Measurements from ENCODE around the gene FN3KRP.

Gene FN3KRP

GRCh38 chr17:82710499-82711232 is 5.8 kb upstream of the FN3KRP start:
- Histone ChIP-seq H3K27ac (ENCODE audit: poor library complexity, severe bottlenecking) (no peak overlapping the region), H3K9me3 (ENCODE audit: severe bottlenecking) (no peaks in the 10 kb centered on the region), H3K36me3 (ENCODE audit: low read depth) (no peaks in the 10 kb centered on the region), H3K4me3 (ENCODE audit: severe bottlenecking) (no peak overlapping the region), H3K27me3 (ENCODE audit: insufficient read depth, poor library complexity, severe bottlenecking) (no peaks in the 10 kb centered on the region), H3K4me1 (ENCODE audit: insufficient read depth, poor library complexity, severe bottlenecking) (peaks cover 2% of the 10 kb centered on the region)
- no peak for DNase-seq (ENCODE audit: low spot score)
- no peak for ATAC-seq (ENCODE audit: low read depth)
- no peak for TF ChIP-seq CTCF (IDR thresholded peaks at IDR 0.05; ENCODE audit: poor library complexity, severe bottlenecking)

GRCh38 chr17:82713071-82713723 is 3.3 kb upstream of the FN3KRP start:
- no peaks in the 10 kb centered on the region for H3K9me3 ChIP-seq (ENCODE audit: severe bottlenecking)
- no peaks in the 10 kb centered on the region for H3K27me3 ChIP-seq (ENCODE audit: insufficient read depth, poor library complexity, severe bottlenecking)
- peaks cover 5% of the 10 kb centered on the region for H3K4me1 ChIP-seq (ENCODE audit: insufficient read depth, poor library complexity, severe bottlenecking)
- no peak overlapping the region for H3K4me3 ChIP-seq (ENCODE audit: severe bottlenecking)
- no peak for DNase-seq (ENCODE audit: low spot score)
- no peaks in the 10 kb centered on the region for H3K36me3 ChIP-seq (ENCODE audit: low read depth)
- TF ChIP-seq CTCF (IDR thresholded peaks at IDR 0.05; ENCODE audit: poor library complexity, severe bottlenecking) = no peak
- ATAC-seq (ENCODE audit: low read depth) = no peak
- H3K27ac ChIP-seq (ENCODE audit: poor library complexity, severe bottlenecking) = no peak overlapping the region

GRCh38 chr17:82718986-82719685 is 2.6 kb downstream of the FN3KRP start:
- no peak overlapping the region for H3K4me3 ChIP-seq (ENCODE audit: severe bottlenecking)
- peaks cover 48% of the 10 kb centered on the region for H3K36me3 ChIP-seq (ENCODE audit: low read depth)
- peaks cover 5% of the 10 kb centered on the region for H3K4me1 ChIP-seq (ENCODE audit: insufficient read depth, poor library complexity, severe bottlenecking)
- no peak for ATAC-seq (ENCODE audit: low read depth)
- no peak for DNase-seq (ENCODE audit: low spot score)
- no peaks in the 10 kb centered on the region for H3K9me3 ChIP-seq (ENCODE audit: severe bottlenecking)
- TF ChIP-seq CTCF (IDR thresholded peaks at IDR 0.05; ENCODE audit: poor library complexity, severe bottlenecking) = no peak
- H3K27me3 ChIP-seq (ENCODE audit: insufficient read depth, poor library complexity, severe bottlenecking) = no peaks in the 10 kb centered on the region
- H3K27ac ChIP-seq (ENCODE audit: poor library complexity, severe bottlenecking) = no peak overlapping the region

GRCh38 chr17:82720204-82720603 is 3.7 kb downstream of the FN3KRP start:
- Histone ChIP-seq H3K4me1 (ENCODE audit: insufficient read depth, poor library complexity, severe bottlenecking) (peaks cover 5% of the 10 kb centered on the region), H3K27ac (ENCODE audit: poor library complexity, severe bottlenecking) (no peak overlapping the region), H3K4me3 (ENCODE audit: severe bottlenecking) (no peak overlapping the region), H3K9me3 (ENCODE audit: severe bottlenecking) (no peaks in the 10 kb centered on the region), H3K27me3 (ENCODE audit: insufficient read depth, poor library complexity, severe bottlenecking) (no peaks in the 10 kb centered on the region), H3K36me3 (ENCODE audit: low read depth) (peaks cover 51% of the 10 kb centered on the region)
- no peak for DNase-seq (ENCODE audit: low spot score)
- TF ChIP-seq CTCF (IDR thresholded peaks at IDR 0.05; ENCODE audit: poor library complexity, severe bottlenecking) = no peak
- ATAC-seq (ENCODE audit: low read depth) = no peak

Measured in RWPE2 (cell line).